ENCODE results near the gene HSPA2. TPM values are rescaled to one million over a fixed set of nuclear protein-coding genes. Genes with fewer than 3 reads are reported as not detected.

The HSPA2 gene
- total RNA-seq, 1 donor from 2014 or later, result 1.5 TPM

GRCh38 chr14:64572386-64573104, 32.0 kb downstream of the HSPA2 start:
- no peak overlapping the region for H3K4me3 Mint-ChIP-seq
- DNase-seq (ENCODE audit: extremely low spot score, unreplicated experiment), result no peak
- no peaks in the 10 kb centered on the region for H3K27me3 Mint-ChIP-seq
- TF ChIP-seq CTCF (conservative IDR thresholded peaks at IDR 0.05), result no peak
- H3K4me1 Mint-ChIP-seq (ENCODE audit: unreplicated experiment), result no peaks in the 10 kb centered on the region
- no peak overlapping the region for H3K27ac Mint-ChIP-seq
- H3K36me3 Mint-ChIP-seq, result no peaks in the 10 kb centered on the region
- H3K9me3 Mint-ChIP-seq, result no peaks in the 10 kb centered on the region

- no peak overlapping the region for H3K27ac Mint-ChIP-seq
- TF ChIP-seq CTCF (conservative IDR thresholded peaks at IDR 0.05), result no peak
- no peak for DNase-seq (ENCODE audit: extremely low spot score, unreplicated experiment)
- H3K9me3 Mint-ChIP-seq, result no peaks in the 10 kb centered on the region
- H3K36me3 Mint-ChIP-seq, result no peaks in the 10 kb centered on the region
- H3K4me1 Mint-ChIP-seq (ENCODE audit: unreplicated experiment), result no peaks in the 10 kb centered on the region
- H3K4me3 Mint-ChIP-seq, result no peak overlapping the region
- no peaks in the 10 kb centered on the region for H3K27me3 Mint-ChIP-seq
These were observed 32.6 kb downstream of the HSPA2 start for GRCh38 chr14:64573109-64573508.

GRCh38 chr14:64574371-64575107, 34.0 kb downstream of the HSPA2 start:
- Mint-ChIP-seq H3K4me3 (no peak overlapping the region), H3K9me3 (no peaks in the 10 kb centered on the region), H3K27me3 (no peaks in the 10 kb centered on the region), H3K36me3 (no peaks in the 10 kb centered on the region), H3K4me1 (ENCODE audit: unreplicated experiment) (no peaks in the 10 kb centered on the region), H3K27ac (no peak overlapping the region)
- no peak for TF ChIP-seq CTCF (conservative IDR thresholded peaks at IDR 0.05)
- no peak for DNase-seq (ENCODE audit: extremely low spot score, unreplicated experiment)

GRCh38 chr14:64577211-64577610, 36.7 kb downstream of the HSPA2 start:
- H3K36me3 Mint-ChIP-seq, result no peaks in the 10 kb centered on the region
- no peak for TF ChIP-seq CTCF (conservative IDR thresholded peaks at IDR 0.05)
- no peaks in the 10 kb centered on the region for H3K27me3 Mint-ChIP-seq
- H3K9me3 Mint-ChIP-seq, result no peaks in the 10 kb centered on the region
- peaks cover 13% of the 10 kb centered on the region for H3K4me1 Mint-ChIP-seq (ENCODE audit: unreplicated experiment)
- no peak for DNase-seq (ENCODE audit: extremely low spot score, unreplicated experiment)
- no peak overlapping the region for H3K27ac Mint-ChIP-seq
- no peak overlapping the region for H3K4me3 Mint-ChIP-seq

- H3K4me3 Mint-ChIP-seq, result no peak overlapping the region
- peaks cover 13% of the 10 kb centered on the region for H3K4me1 Mint-ChIP-seq (ENCODE audit: unreplicated experiment)
- DNase-seq (ENCODE audit: extremely low spot score, unreplicated experiment), result no peak
- no peak for TF ChIP-seq CTCF (conservative IDR thresholded peaks at IDR 0.05)
- H3K27ac Mint-ChIP-seq, result no peak overlapping the region
- H3K9me3 Mint-ChIP-seq, result no peaks in the 10 kb centered on the region
- H3K36me3 Mint-ChIP-seq, result no peaks in the 10 kb centered on the region
- no peaks in the 10 kb centered on the region for H3K27me3 Mint-ChIP-seq
These were observed 39.9 kb downstream of the HSPA2 start for GRCh38 chr14:64580467-64580866.

All from type B pancreatic cell (in vitro differentiated cells).